ENCODE results near the gene TUBG1. TPM values are rescaled to one million over a fixed set of nuclear protein-coding genes. Genes with fewer than 3 reads are reported as not detected.

Gene TUBG1
- total RNA-seq, 1 experiment from 2014 or later: 139 TPM

DNA sequence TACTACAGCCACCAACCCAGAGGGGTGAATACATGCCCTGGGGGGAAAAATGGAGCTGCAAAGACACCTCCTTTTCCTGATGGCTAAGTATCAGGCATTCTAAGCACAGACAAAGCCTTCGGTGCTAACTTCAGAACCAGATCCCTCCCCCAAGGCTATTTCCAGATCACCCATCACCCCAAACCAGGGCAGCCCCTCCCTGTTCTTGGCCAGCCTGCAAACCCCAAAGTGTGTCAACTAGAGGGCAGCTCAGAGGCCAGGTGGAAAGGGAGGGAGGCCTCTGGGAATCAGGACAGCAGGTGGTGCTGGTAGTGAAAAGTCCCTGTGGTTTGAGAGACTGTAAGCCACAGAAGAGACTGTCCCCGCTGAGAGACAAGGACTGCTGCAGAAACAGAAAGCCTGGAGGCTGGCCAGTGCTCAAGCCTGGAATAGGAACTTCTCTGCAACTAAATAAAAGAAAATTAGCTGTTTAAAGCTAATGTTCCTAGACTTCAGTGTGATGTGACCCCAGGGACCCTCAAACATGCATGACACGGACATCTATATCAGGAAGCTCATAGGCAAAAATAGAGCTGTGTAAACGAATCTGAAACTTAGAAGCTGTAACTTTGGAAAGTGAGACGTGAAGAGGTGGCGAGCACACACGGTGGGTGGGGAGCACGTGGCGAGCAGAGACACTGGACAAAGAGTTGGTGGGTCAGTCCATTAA is 9.1 kb downstream of the TUBG1 start:
- ATAC-seq (peak; percentile 87), DNase-seq (ENCODE audit: low read depth, low spot score) (no peak)
- intact Hi-C loops (cut with micrococcal nuclease): no loop called here
- Histone ChIP-seq H3K9me2 (ENCODE audit: insufficient read depth) (no peaks in the 10 kb centered on the region), H3K4me2 (ENCODE audit: low read length) (peak overlapping the region; percentile 31; the same call in 1 of the 2 replicates), H3K9ac (ENCODE audit: low read length) (no peak overlapping the region), H3K36me3 (ENCODE audit: control insufficient read depth in 1 of 2, insufficient read depth in 2 of 2, low read length in 2 of 2) (peaks cover 16 to 21% of the 10 kb centered on the region in 2 experiments), H2AFZ (ENCODE audit: low read depth, low read length, poor library complexity, severe bottlenecking) (no peak overlapping the region), H3K4me1 (ENCODE audit: control insufficient read depth in 1 of 2, insufficient read depth in 2 of 2, low read length in 2 of 2) (peaks cover 15 to 27% of the 10 kb centered on the region in 2 experiments), H3K79me2 (ENCODE audit: insufficient read depth, low read length) (no peaks in the 10 kb centered on the region), H3K27me3 (ENCODE audit: insufficient read depth, low read length) (no peaks in the 10 kb centered on the region), H4K20me1 (ENCODE audit: insufficient read depth) (no peaks in the 10 kb centered on the region), H3K9me3 (ENCODE audit: control insufficient read depth in 1 of 2, insufficient read depth in 1 of 2, low read depth in 1 of 2, low read length in 2 of 2) (no peaks in the 10 kb centered on the region), H3K27ac (ENCODE audit: low read depth, low read length) (peak overlapping the region; percentile 10; the same call in 1 of the 2 replicates), H3K4me3 (replicated peaks in 1 of 2; ENCODE audit: low read depth in 1 of 2, low read length in 2 of 2) (no peak overlapping the region)
- CTCF ChIA-PET: interaction anchor here (1.3 to 2.3 kb wide), 3 partner anchors 9 to 62 kb away, joined by 4 to 11 read pairs (median 7); partner anchors contain the start of genes RETREG3 and TUBG1
- POLR2A ChIA-PET: interaction anchor here (1.3 to 1.9 kb wide), 2 partner anchors 9 to 61 kb away, joined by 3 to 8 read pairs; partner anchors contain the start of genes RETREG3 and TUBG1
- RAD21 ChIA-PET (ENCODE audit: low non-redundant PET in 1 of 2, low total read pairs in 2 of 2, uncharacterized antibody in 2 of 2, unreplicated experiment in 2 of 2): interaction anchor here in 1 of 2 experiments (1.4 kb wide), 1 partner anchor 60 kb away, joined by 3 read pairs; no protein-coding TSS in a partner anchor
- no TSS peak for BruUV-seq (replicated peaks)
- TF ChIP-seq ATF3 (IDR thresholded peaks at IDR 0.05) (no peak), SRF (IDR thresholded peaks at IDR 0.05; ENCODE audit: low read depth) (no peak), SP1 (IDR thresholded peaks at IDR 0.05; ENCODE audit: low read depth) (no peak), EZH2phosphoT487 (IDR thresholded peaks at IDR 0.05; ENCODE audit: borderline replicate concordance) (no peak), FOSL1 (IDR thresholded peaks at IDR 0.05; ENCODE audit: low read depth) (no peak), POLR2A (IDR thresholded peaks at IDR 0.05; ENCODE audit: borderline replicate concordance, extremely low read depth, insufficient read depth, insufficient read length) (no peak), TCF7L2 (IDR thresholded peaks at IDR 0.05; ENCODE audit: borderline replicate concordance, extremely low read depth, insufficient read depth, insufficient read length) (no peak), MAX (IDR thresholded peaks at IDR 0.05) (no peak), CBX3 (IDR thresholded peaks at IDR 0.05; ENCODE audit: low read depth) (no peak), POLR2AphosphoS5 (IDR thresholded peaks at IDR 0.05; ENCODE audit: low read depth, low read length) (peak; percentile 18; the same call in 1 of the 2 replicates), REST (IDR thresholded peaks at IDR 0.05; ENCODE audit: low read depth) (no peak), ELF1 (IDR thresholded peaks at IDR 0.05; ENCODE audit: borderline replicate concordance, low read depth) (no peak), EGR1 (IDR thresholded peaks at IDR 0.05; ENCODE audit: low read depth) (no peak), CEBPB (IDR thresholded peaks at IDR 0.05; ENCODE audit: low read depth) (no peak), ZNF274 (IDR thresholded peaks at IDR 0.05; ENCODE audit: low read depth, low read length) (no peak), JUND (IDR thresholded peaks at IDR 0.05) (no peak), CTCF (IDR thresholded peaks at IDR 0.05 in 2 of 3, conservative IDR thresholded peaks at IDR 0.05 in 1 of 3; ENCODE audit: borderline replicate concordance in 1 of 3, insufficient read depth in 1 of 3, low read depth in 2 of 3, low read length in 2 of 3) (peak; percentile 36 to 95 (median 38)), ZBTB33 (IDR thresholded peaks at IDR 0.05; ENCODE audit: extremely low read depth, insufficient replicate concordance, low read length) (no peak), SIN3A (IDR thresholded peaks at IDR 0.05; ENCODE audit: low read depth) (no peak)
